BJ (cell line): ENCODE results near the gene PRKG1. TPM values are rescaled to one million over a fixed set of nuclear protein-coding genes. Genes with fewer than 3 reads are reported as not detected.

Source experiments
- CTCF ChIA-PET: fragments of 350-600 bp; formaldehyde crosslinking; extraction: SDS; loops from one replicate; lab custom pipeline; 2021; ENCODE audit warnings: antibody characterized with exemption, inconsistent platforms; lab: Yijun Ruan, JAX
- POLR2A ChIA-PET: fragments of 300-600 bp; sonication (Branson Sonifier 250); formaldehyde crosslinking; extraction: SDS; loops from one replicate; lab custom pipeline; 2021; ENCODE audit warnings: antibody characterized with exemption; lab: Charles Lee
- DNase-seq: peaks from one replicate; pipeline ENCODE4 v3.0.0-alpha.2; 2011; ENCODE audit warnings: low read depth
- H3K27me3 ChIP-seq: 2 replicates; pipeline ENCODE4 v1.6.0; 2011; ENCODE audit warnings: low read length; ENCODE audit not compliant: control insufficient read depth, insufficient read depth
- H3K36me3 ChIP-seq: 2 replicates; pipeline ENCODE4 v1.5.1; 2011; ENCODE audit warnings: low read length; ENCODE audit not compliant: control insufficient read depth, insufficient read depth
- H3K4me3 ChIP-seq: 2 replicates; pipeline ENCODE4 v1.5.1; 2011; ENCODE audit warnings: low read depth, mild to moderate bottlenecking, control low read depth, low read length
- polyA plus RNA-seq: library from polyadenylated mRNA; depleted of rRNA; stranded (reverse); fragments of >200 nt; gene quantifications from 2 replicates; pipeline ENCODE4 v1.2.3, GENCODE V29; 2011
- TF ChIP-seq, protein P1 (sequence below): IDR thresholded peaks from 2 replicates; pipeline ENCODE4 v1.5.1; 2011; ENCODE audit warnings: low read depth, mild to moderate bottlenecking, control low read depth, inconsistent platforms, low read length, moderate library complexity; ENCODE audit not compliant: insufficient read depth

PRKG1 gene
- polyA plus RNA-seq, 1 experiment = 9.7 TPM

DNA sequence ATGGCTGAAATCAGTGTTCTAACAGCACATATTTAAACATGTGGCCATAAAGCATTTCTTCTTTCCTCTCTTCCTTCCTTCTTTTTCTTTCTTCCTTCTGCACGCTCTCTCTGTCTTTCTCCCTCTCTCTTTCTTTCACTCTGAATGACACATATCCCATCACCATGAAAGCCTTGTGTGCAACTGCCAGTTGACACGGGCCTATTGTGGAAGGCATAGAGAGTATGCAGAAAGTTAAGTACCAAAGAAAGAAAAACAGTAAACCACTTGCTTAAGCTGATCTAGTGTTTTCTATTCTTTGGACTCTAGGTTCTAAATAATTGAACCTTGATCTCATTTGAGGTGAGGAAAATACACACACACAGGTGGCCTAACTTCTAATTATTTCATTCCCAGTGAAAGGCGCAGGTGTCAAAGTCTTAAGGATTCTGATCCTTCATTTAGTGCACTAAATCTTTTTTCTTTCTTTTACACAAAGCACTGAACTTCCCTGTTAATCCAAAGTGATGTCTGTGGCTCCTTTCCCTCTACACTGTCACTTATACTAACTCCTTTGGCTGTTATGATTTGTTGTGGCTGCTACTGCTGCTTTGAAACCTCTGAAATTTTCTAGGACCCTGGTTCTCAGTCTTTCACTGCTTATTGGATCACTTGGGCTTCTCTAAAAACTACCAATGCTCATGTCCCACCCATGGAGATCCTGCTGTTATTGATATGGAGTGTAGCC is 1257.5 kb downstream of the PRKG1 start:
- H3K36me3 ChIP-seq = no peaks in the 10 kb centered on the region
- CTCF ChIA-PET = no interaction called here
- no peak overlapping the region for H3K4me3 ChIP-seq
- DNase-seq = no peak
- H3K27me3 ChIP-seq = no peaks in the 10 kb centered on the region
- POLR2A ChIA-PET = no interaction called here
- TF ChIP-seq, protein P1, sequence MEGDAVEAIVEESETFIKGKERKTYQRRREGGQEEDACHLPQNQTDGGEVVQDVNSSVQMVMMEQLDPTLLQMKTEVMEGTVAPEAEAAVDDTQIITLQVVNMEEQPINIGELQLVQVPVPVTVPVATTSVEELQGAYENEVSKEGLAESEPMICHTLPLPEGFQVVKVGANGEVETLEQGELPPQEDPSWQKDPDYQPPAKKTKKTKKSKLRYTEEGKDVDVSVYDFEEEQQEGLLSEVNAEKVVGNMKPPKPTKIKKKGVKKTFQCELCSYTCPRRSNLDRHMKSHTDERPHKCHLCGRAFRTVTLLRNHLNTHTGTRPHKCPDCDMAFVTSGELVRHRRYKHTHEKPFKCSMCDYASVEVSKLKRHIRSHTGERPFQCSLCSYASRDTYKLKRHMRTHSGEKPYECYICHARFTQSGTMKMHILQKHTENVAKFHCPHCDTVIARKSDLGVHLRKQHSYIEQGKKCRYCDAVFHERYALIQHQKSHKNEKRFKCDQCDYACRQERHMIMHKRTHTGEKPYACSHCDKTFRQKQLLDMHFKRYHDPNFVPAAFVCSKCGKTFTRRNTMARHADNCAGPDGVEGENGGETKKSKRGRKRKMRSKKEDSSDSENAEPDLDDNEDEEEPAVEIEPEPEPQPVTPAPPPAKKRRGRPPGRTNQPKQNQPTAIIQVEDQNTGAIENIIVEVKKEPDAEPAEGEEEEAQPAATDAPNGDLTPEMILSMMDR = no peak

GRCh38 chr10:52332815-52333214 is 1258.5 kb downstream of the PRKG1 start:
- POLR2A ChIA-PET = no interaction called here
- CTCF ChIA-PET = no interaction called here
- no peaks in the 10 kb centered on the region for H3K27me3 ChIP-seq
- H3K36me3 ChIP-seq = no peaks in the 10 kb centered on the region
- H3K4me3 ChIP-seq = no peak overlapping the region
- DNase-seq = no peak
- TF ChIP-seq, protein P1 = no peak

DNA sequence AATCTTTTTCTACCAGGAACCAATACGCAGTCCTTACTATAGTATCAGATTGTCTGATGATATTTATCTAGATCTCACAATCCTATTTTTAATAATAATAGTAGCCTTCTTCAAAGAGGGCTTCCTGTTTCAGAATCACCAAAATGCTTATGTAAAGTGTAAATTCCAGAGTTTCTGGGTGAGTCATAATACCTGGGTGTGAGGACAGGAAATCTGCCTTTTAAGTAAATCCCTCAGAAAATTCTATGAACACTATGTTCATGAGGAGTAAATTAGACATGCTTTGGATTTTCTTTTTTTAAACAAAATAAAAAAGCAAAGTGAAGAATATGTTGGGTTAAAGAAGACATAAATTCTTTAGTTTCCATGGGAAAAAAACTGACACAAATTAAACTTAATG is 1260.3 kb downstream of the PRKG1 start:
- ChIA-PET CTCF (no interaction called here), POLR2A (no interaction called here)
- Histone ChIP-seq H3K4me3 (no peak overlapping the region), H3K27me3 (no peaks in the 10 kb centered on the region), H3K36me3 (no peaks in the 10 kb centered on the region)
- no peak for DNase-seq
- TF ChIP-seq, protein P1 = no peak

DNA sequence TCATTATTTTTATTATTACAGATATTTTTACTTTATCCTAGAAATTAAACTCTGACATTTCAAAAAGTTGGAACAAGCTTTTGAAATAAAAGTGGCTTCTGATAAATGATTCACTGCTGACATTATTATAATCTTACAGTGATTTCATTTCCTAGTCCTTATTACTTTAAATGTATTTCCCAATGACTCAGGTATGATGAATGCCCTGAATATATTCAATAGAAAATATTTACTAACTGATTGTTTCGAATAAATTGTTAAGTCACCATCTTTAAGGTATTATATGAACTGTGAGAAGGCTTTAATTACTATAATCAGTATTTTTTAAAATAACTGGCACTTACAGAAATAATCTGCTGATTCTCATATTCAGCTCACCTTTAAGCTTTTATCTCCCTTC is 1261.4 kb downstream of the PRKG1 start:
- POLR2A ChIA-PET = no interaction called here
- Histone ChIP-seq H3K36me3 (no peaks in the 10 kb centered on the region), H3K4me3 (no peak overlapping the region), H3K27me3 (no peaks in the 10 kb centered on the region)
- DNase-seq = no peak
- TF ChIP-seq, protein P1 = no peak
- CTCF ChIA-PET = no interaction called here

DNA sequence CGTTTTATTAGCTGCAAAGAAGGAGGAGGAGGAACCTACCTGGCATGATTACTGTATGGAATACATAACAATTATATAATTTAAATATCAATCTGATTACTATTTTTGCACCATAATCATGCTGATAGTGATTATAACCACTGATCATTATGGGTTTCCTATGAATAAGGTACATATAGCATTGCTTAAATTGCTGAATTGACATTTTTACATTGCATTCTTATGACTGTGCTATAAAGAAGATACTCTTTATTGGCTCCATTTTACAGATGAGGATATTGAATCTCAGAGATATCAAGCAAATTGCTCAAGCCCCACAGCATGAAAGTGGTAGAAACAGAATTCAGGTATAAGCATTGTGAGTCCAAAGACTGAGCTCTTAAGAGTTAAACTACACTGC is 1262.9 kb downstream of the PRKG1 start:
- POLR2A ChIA-PET = no interaction called here
- no peak for DNase-seq
- H3K36me3 ChIP-seq = no peaks in the 10 kb centered on the region
- H3K4me3 ChIP-seq = no peak overlapping the region
- TF ChIP-seq, protein P1 = no peak
- H3K27me3 ChIP-seq = no peaks in the 10 kb centered on the region
- CTCF ChIA-PET = interaction anchor here (0.9 to 1.1 kb wide), 3 partner anchors 8 to 151 kb away, joined by 3 read pairs; no protein-coding TSS in a partner anchor
